K562 (cell line): ENCODE results near the gene SYT1. TPM values are rescaled to one million over a fixed set of nuclear protein-coding genes. Genes with fewer than 3 reads are reported as not detected.

Experiments used
- ATAC-seq: fragments of 200-7000 bp; cut with Tn5 transposase; 3 replicates; pipeline ENCODE4 v1.9.1; 2020; ENCODE audit warnings: moderate library complexity
- BruUV-seq: library from RNA; stranded (reverse); fragments of 400-500 nt; replicated peaks from 2 replicates; lab custom pipeline; 2021; lab: Mats Ljungman, UMichigan
- CTCF ChIA-PET: fragments of 300-600 bp; formaldehyde crosslinking; extraction: SDS; loops from one replicate; lab custom pipeline; 2021; ENCODE audit warnings: low intra/inter-chr PET ratio; lab: Yijun Ruan, JAX
- POLR2A ChIA-PET: fragments of 300-600, 350-650 bp; sonication (Branson Sonifier 250); formaldehyde crosslinking; extraction: SDS; loops from one replicate; lab custom pipeline; 2021; ENCODE audit warnings: antibody characterized with exemption, inconsistent platforms; lab: Yijun Ruan, JAX
- DNase-seq, 4 experiments: peaks; one replicate each; pipeline versions ENCODE4 v3.0.0 to v3.0.0-alpha.2; 2011 to 2018; ENCODE audit warnings: low spot score in 3 of 4, mixed read lengths in 3 of 4; ENCODE audit errors: extremely low read depth in 1 of 4
- FAIRE-seq: peaks from 2 replicates; lab custom pipeline; 2011; peaks lifted over from hg19 to GRCh38; lab: Jason Lieb, UNC
- H2AFZ ChIP-seq: 2 replicates; pipeline ENCODE4 v1.6.0; 2011; ENCODE audit warnings: low read depth, low read length, control low read depth, inconsistent platforms
- H3K27ac ChIP-seq: fragments of 200-600 bp; 3 replicates; pipeline ENCODE4 v1.8.0; 2011; ENCODE audit warnings: low read depth, mild to moderate bottlenecking, control low read depth, inconsistent platforms, low read length, moderate library complexity, mixed read lengths; ENCODE audit errors: extremely low read depth
- H3K27me3 ChIP-seq, 2 experiments: fragments of 300-600 bp in 1 of 2; 2 replicates in 1 of 2; 3 replicates in 1 of 2; pipeline versions ENCODE4 v1.6.0 to v1.8.0; 2011; ENCODE audit warnings: inconsistent platforms in 2 of 2, low read length in 2 of 2, mild to moderate bottlenecking in 1 of 2, mixed read lengths in 1 of 2, moderate library complexity in 1 of 2; ENCODE audit not compliant: control insufficient read depth in 2 of 2, insufficient read depth in 2 of 2
- H3K36me3 ChIP-seq: fragments of 300-600 bp; 3 replicates; pipeline ENCODE4 v1.8.0; 2011; ENCODE audit warnings: mild to moderate bottlenecking, low read length, inconsistent platforms; ENCODE audit not compliant: control insufficient read depth, insufficient read depth
- H3K4me1 ChIP-seq, 2 experiments: fragments of 200-600 bp in 1 of 2; replicated peaks in 1 of 2; 2 replicates in 1 of 2; 3 replicates in 1 of 2; pipeline versions ENCODE4 v1.5.1 to v1.8.0; 2011; ENCODE audit warnings: inconsistent platforms in 2 of 2, low read length in 2 of 2, mild to moderate bottlenecking in 1 of 2, mixed read lengths in 1 of 2, moderate library complexity in 1 of 2; ENCODE audit not compliant: control insufficient read depth in 2 of 2, insufficient read depth in 2 of 2
- H3K4me2 ChIP-seq: 2 replicates; pipeline ENCODE4 v1.6.1; 2011; ENCODE audit warnings: low read length, control low read depth, inconsistent platforms, mixed read lengths; ENCODE audit not compliant: insufficient read depth
- H3K4me3 ChIP-seq: fragments of 200-600 bp; sonication (generic), shearing (Covaris generic); 2 replicates; pipeline ENCODE4 v1.5.1; 2016; ENCODE audit warnings: control low read depth, inconsistent platforms
- H3K79me2 ChIP-seq: fragments of 200-600 bp; 3 replicates; pipeline ENCODE4 v1.8.0; 2011; ENCODE audit warnings: low read length, inconsistent platforms; ENCODE audit not compliant: control insufficient read depth, insufficient read depth
- H3K9ac ChIP-seq, 2 experiments: 2 replicates each; pipeline versions ENCODE4 v1.6.0 to v1.6.1; 2011; ENCODE audit warnings: low read depth in 2 of 2, low read length in 2 of 2, control low read depth in 1 of 2, inconsistent platforms in 1 of 2, mild to moderate bottlenecking in 1 of 2, mixed read lengths in 1 of 2; ENCODE audit not compliant: insufficient read depth in 1 of 2
- H3K9me1 ChIP-seq: one replicate; pipeline ENCODE4 v1.6.0; 2011; ENCODE audit warnings: inconsistent platforms, mild to moderate bottlenecking, low read length, moderate library complexity; ENCODE audit not compliant: control insufficient read depth, insufficient read depth
- H3K9me3 ChIP-seq: replicated peaks from 2 replicates; pipeline ENCODE4 v1.5.1; 2011; ENCODE audit warnings: low read depth, low read length, inconsistent platforms; ENCODE audit not compliant: control insufficient read depth, insufficient read depth
- H4K20me1 ChIP-seq: replicated peaks from 2 replicates; pipeline ENCODE4 v1.6.1; 2011; ENCODE audit warnings: low read length, inconsistent platforms, mixed read lengths; ENCODE audit not compliant: control insufficient read depth, insufficient read depth
- in situ Hi-C: fragments of 300-500 bp; cut with MboI; formaldehyde crosslinking; loops from 4 replicates; pipeline ENCODE4 v1.15.0; 2018; ENCODE audit warnings: inconsistent platforms, mixed read lengths
- intact Hi-C: fragments of 100-400 bp; cut with micrococcal nuclease; formaldehyde crosslinking; loops from 2 replicates; pipeline ENCODE4 v1.14.2; 2022
- polyA plus RNA-seq, 8 experiments: library from polyadenylated mRNA; depleted of rRNA in 4 of 8; stranded (reverse) in 5 of 8; unstranded in 3 of 8; fragments of >200 nt; fragmentation: Nextera tagmentation in 2 of 8; fragmentation: Illumina TruSeq in 1 of 8; extraction: Ambion mirVana in 2 of 8; extraction: Trizol in 1 of 8; gene quantifications; 2 replicates each; pipeline versions ENCODE4 v1.2.1 to v1.2.3, GENCODE V29; 2011 to 2014; ENCODE audit warnings: inconsistent platforms in 1 of 8, missing spikeins in 1 of 8
- total RNA-seq, 7 experiments: library from RNA; depleted of rRNA in 6 of 7; stranded (reverse); fragments of >200 nt in 6 of 7; fragmentation: Illumina TruSeq in 2 of 7; extraction: Trizol in 2 of 7; gene quantifications; 2 replicates each; pipeline versions ENCODE4 v1.2.1 to v1.2.3, GENCODE V29; 2011 to 2021; ENCODE audit warnings: low replicate concordance in 1 of 7
- TF ChIP-seq, protein P1 (sequence below): sonication (generic); formaldehyde crosslinking; IDR thresholded peaks from 2 replicates; pipeline ENCODE4 v1.8.0; 2022; ENCODE audit warnings: mild to moderate bottlenecking, missing genetic modification reagents

Gene SYT1
- total and polyA plus RNA-seq, 9 of the 15 experiments (the other 6 are each of a cell fraction or from before 2014, with no cell fraction given) = 0.03 to 0.13 (median 0.07) TPM; not detected in 4

GRCh38 chr12:79057540-79057939 is 193.0 kb downstream of the SYT1 start:
- no peaks in the 10 kb centered on the region for H4K20me1 ChIP-seq
- no peak overlapping the region for H3K27ac ChIP-seq

More at GRCh38 chr12:79057540-79057939, 193.0 kb downstream of the SYT1 start:
- intact Hi-C loops (no loop called here), in situ Hi-C loops (no loop called here)
- H3K9me1 ChIP-seq = no peaks in the 10 kb centered on the region
- H2AFZ ChIP-seq = no peak overlapping the region
- CTCF ChIA-PET = no interaction called here
- ATAC-seq (no peak), FAIRE-seq (no peak), DNase-seq (no peak)
- no peaks in the 10 kb centered on the region for H3K27me3 ChIP-seq
- no peaks in the 10 kb centered on the region for H3K79me2 ChIP-seq
- no peak overlapping the region for H3K4me2 ChIP-seq
- H3K4me3 ChIP-seq = no peak overlapping the region
- POLR2A ChIA-PET = no interaction called here
- no TSS peak for BruUV-seq
- TF ChIP-seq, protein P1, sequence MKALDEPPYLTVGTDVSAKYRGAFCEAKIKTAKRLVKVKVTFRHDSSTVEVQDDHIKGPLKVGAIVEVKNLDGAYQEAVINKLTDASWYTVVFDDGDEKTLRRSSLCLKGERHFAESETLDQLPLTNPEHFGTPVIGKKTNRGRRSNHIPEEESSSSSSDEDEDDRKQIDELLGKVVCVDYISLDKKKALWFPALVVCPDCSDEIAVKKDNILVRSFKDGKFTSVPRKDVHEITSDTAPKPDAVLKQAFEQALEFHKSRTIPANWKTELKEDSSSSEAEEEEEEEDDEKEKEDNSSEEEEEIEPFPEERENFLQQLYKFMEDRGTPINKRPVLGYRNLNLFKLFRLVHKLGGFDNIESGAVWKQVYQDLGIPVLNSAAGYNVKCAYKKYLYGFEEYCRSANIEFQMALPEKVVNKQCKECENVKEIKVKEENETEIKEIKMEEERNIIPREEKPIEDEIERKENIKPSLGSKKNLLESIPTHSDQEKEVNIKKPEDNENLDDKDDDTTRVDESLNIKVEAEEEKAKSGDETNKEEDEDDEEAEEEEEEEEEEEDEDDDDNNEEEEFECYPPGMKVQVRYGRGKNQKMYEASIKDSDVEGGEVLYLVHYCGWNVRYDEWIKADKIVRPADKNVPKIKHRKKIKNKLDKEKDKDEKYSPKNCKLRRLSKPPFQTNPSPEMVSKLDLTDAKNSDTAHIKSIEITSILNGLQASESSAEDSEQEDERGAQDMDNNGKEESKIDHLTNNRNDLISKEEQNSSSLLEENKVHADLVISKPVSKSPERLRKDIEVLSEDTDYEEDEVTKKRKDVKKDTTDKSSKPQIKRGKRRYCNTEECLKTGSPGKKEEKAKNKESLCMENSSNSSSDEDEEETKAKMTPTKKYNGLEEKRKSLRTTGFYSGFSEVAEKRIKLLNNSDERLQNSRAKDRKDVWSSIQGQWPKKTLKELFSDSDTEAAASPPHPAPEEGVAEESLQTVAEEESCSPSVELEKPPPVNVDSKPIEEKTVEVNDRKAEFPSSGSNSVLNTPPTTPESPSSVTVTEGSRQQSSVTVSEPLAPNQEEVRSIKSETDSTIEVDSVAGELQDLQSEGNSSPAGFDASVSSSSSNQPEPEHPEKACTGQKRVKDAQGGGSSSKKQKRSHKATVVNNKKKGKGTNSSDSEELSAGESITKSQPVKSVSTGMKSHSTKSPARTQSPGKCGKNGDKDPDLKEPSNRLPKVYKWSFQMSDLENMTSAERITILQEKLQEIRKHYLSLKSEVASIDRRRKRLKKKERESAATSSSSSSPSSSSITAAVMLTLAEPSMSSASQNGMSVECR = no peak
- no peaks in the 10 kb centered on the region for H3K36me3 ChIP-seq
- H3K4me1 ChIP-seq = no peaks in the 10 kb centered on the region
- no peak overlapping the region for H3K9ac ChIP-seq
- H3K9me3 ChIP-seq = no peaks in the 10 kb centered on the region
